NCI-H2196 (cell line): Measurements from ENCODE around the gene THOC2.
"Not testable (repeated sequence)": the region's sequence is repeated elsewhere in the genome, so short reads cannot be mapped to it uniquely, and the experiment has no call there.

Experiments used
- DNase-seq: peaks from one replicate; lab custom pipeline; 2025; ENCODE audit not compliant: unreplicated experiment; lab: John Stamatoyannopoulos, UW

THOC2 gene

GRCh38 chrX:123673813-123674212, 59.0 kb downstream of the THOC2 start:
- DNase-seq, result no peak

- no peak for DNase-seq
Measured at GRCh38 chrX:123665197-123665596, 67.7 kb downstream of the THOC2 start.

DNA sequence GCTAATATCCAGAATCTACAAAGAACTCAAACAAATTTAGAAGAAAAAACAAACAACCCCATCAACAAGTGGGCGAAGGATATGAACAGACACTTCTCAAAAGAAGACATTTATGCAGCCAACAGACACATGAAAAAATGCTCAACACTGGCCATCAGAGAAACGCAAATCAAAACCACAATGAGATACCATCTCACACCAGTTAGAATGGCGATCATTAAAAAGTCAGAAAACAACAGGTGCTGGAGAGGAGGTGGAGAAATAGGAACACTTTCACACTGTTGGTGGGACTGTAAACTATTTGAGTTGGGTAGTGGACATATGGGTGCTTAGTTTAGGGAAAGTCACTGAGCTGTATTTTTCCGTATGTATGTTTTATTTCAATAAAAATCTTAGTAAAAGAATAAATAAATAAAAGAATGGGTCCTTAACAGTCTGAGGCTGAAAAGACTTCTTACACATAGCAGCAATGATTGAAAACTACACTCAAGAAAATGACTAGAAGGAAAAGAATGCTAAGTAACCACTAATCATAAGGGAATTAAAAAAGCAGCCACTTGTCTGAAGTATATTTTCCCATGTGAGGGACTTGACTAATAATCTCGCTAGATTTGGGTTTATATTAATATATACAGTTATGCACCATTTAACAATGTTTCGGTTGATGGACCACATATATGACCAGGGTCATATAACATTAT, 68.2 kb downstream of the THOC2 start:
- not testable (repeated sequence) for DNase-seq

- not testable (repeated sequence) for DNase-seq
Measured at GRCh38 chrX:123663720-123664119, 69.1 kb downstream of the THOC2 start.

DNA sequence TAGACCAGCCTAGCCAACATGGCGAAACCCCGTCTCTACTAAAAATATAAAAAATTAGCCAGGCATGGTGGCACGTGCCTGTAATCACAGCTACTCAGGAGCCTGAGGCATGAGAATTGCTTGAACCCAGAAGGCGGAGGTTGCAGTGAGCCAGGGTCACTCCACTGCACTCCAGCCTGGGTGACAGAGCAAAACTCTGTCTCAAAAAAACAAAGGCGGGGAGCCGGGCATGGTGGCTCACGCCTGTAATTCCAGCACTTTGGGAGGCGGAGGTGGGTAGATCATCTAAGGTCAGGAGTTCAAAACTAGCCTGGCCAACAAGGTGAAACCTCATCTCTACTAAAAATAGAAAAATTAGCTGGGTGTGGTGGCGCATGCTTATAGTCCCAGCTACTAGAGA, 76.3 kb downstream of the THOC2 start:
- DNase-seq, result not testable (repeated sequence)

- not testable (repeated sequence) for DNase-seq
Measured at GRCh38 chrX:123648811-123649181, 84.1 kb downstream of the THOC2 start.

DNA sequence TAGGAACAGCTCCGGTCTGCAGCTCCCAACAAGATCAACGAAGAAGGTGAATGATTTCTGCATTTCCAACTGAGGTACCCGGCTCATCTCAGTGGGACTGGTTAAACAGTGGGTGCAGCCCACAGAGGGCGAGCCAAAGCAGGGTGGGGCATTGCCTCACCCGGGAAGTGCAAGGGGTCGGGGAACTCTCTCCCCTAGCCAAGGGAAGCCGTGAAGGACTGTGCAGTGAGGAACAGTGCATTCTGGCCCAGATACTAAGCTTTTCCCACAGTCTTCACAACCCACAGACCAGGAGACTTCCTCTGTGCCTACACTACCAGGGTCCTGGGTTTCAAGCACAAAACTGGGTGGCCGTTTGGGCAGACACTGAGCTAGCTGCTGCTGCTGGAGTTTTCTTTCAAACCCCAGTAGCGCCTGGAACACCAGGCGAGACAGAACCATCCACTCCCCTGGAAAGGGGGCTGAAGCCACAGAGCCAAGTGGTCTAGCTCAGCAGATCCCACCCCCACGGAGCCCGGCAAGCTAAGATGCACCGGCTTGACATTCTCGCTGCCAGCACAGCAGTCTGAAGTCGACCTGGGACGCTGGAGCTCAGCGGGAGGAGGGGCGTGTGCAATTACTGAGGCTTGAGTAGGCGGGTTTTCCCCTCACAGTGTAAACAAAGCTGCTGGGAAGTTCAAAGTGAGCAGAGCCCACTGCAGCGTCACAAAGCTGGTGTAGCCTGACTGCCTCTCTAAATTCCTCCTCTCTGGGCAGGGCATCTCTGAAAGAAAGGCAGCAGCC, 84.6 kb downstream of the THOC2 start:
- DNase-seq, result no peak

DNA sequence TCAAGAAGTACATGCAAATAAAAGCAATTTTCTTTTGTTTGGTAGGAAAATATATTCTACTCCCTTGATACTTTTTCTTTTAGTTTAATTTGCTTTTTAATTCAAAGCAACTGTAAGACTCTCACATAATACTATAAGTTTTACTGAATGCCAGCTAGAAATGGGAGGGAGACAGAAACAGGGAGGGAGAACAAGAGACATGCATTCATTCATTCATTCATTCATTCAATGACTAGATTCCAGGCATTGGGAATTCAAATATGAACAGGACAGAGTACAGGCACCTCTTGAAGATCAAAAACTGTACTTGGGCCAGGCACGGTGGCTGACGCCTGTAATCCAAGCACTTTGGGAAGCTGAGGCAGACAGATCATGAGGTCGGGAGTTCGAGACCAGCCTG, 85.6 kb downstream of the THOC2 start:
- DNase-seq, result no peak

- no peak for DNase-seq
Measured at GRCh38 chrX:123629502-123629901, 103.3 kb downstream of the THOC2 start.

DNA sequence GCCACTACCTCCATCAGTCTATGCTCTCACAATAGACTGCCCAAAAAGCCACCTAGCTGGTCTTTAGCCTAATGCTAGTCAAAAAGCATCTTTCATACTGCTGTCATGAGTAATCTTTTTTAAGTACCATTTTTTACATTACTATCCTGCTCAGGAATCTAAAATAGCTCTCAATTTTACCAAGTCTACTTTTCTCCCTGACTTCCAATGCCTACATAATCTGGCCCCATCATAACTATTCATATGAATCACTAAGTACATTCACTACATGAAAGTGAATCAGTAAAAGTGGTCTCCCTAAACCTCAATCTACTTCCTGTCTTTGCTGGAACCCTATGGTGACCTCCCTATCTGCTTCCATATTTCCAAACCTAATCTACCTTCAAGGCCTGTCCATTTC, 105.9 kb downstream of the THOC2 start:
- DNase-seq, result no peak

GRCh38 chrX:123625952-123626351, 106.9 kb downstream of the THOC2 start:
- no peak for DNase-seq

DNA sequence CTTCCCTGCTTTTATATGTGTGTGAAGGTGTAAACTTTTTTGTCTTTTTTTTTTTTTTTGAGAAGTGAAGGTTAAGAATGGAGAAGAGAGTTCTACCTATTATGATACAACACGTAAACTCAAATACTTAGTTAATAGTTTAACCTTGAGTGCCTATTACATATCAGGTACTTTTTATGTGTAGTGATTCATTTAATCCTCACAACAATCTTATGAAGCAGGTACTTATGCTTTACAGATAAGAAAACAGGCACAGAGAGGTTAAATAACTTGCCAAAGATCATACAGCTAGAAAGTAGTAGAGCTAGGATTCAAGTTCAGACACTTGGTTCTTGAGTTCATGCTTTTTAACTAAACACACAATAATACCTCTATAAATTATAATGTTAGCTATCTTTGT, 107.4 kb downstream of the THOC2 start:
- DNase-seq, result no peak

GRCh38 chrX:123617007-123617406, 115.8 kb downstream of the THOC2 start:
- no peak for DNase-seq

DNA sequence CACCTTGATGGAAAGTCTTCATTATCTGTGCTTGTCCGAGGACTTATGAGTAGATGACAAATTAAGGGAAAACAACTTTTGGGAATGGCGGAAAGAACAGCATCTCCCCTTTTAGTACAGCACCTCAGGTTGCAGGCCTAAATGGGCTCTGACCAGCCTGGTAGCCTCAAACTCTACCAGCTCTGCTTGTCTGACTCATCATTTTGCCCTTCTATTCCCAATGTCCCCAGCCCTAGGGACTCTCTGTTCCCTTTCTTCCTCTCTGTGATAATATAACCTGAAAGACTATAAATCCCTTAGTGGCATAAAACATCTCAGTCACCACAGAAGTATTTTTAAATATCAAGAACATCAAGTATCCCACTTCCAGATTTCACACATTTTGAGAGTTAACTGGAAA, 121.9 kb downstream of the THOC2 start:
- no peak for DNase-seq

GRCh38 chrX:123607806-123608205, 125.0 kb downstream of the THOC2 start:
- DNase-seq, result no peak

- DNase-seq, result no peak
Measured at GRCh38 chrX:123607270-123607669, 125.6 kb downstream of the THOC2 start.

GRCh38 chrX:123603491-123603890, 129.4 kb downstream of the THOC2 start:
- no peak for DNase-seq

GRCh38 chrX:123601437-123601836, 131.4 kb downstream of the THOC2 start:
- no peak for DNase-seq

- no peak for DNase-seq
Measured at GRCh38 chrX:123600181-123600580, 132.7 kb downstream of the THOC2 start.

- peak; percentile 1 for DNase-seq
Measured at GRCh38 chrX:123590842-123591486, 141.9 kb downstream of the THOC2 start.

- no peak for DNase-seq
Measured at GRCh38 chrX:123588723-123589122, 144.1 kb downstream of the THOC2 start.

- no peak for DNase-seq
Measured at GRCh38 chrX:123581586-123581985, 151.3 kb downstream of the THOC2 start.
